A673 (cell line): Measurements from ENCODE around the gene RPS6KA5.

Source experiments
- CTCF ChIP-seq: fragments of 300-800, 200-600 bp; sonication (generic); conservative IDR thresholded peaks from 2 replicates; pipeline ENCODE4 v1.5.1; 2017; ENCODE audit warnings: low read depth, mild to moderate bottlenecking, antibody characterized with exemption, low read length, moderate library complexity, mixed read lengths
- EZH2 ChIP-seq: fragments of 200-600 bp; sonication (generic); IDR thresholded peaks from 2 replicates; pipeline ENCODE4 v1.6.1; 2017; ENCODE audit warnings: borderline replicate concordance, low read depth, mild to moderate bottlenecking, mixed read lengths, antibody characterized with exemption, low read length; ENCODE audit not compliant: poor library complexity, severe bottlenecking

GRCh38 chr14:90815822-90816662 is 244.4 kb downstream of the RPS6KA5 start, which contains the start of gene TTC7B:
- TF ChIP-seq CTCF (peak; percentile 29; the same call in 1 of the 2 replicates), EZH2 (no peak)
